Liver (tissue), 9 donors: ENCODE data around the gene PRKACG. TPM values are rescaled to one million over a fixed set of nuclear protein-coding genes. Genes with fewer than 3 reads are reported as not detected.

Source experiments
- DNase-seq: peaks from one replicate; pipeline ENCODE4 v3.0.0-alpha.2; 2017; ENCODE audit warnings: low spot score
- H3K27ac ChIP-seq, 2 donors: one replicate each; pipeline ENCODE4 v1.7.0; 2013; ENCODE audit warnings: inconsistent platforms in 2 of 2, low read length in 2 of 2, control low read depth in 1 of 2, low read depth in 1 of 2, mild to moderate bottlenecking in 1 of 2
- H3K27me3 ChIP-seq, 4 donors: one replicate each; pipeline versions ENCODE4 v1.6.1 to v1.7.0; 2013; ENCODE audit warnings: low read length in 3 of 4, inconsistent platforms in 1 of 4, mild to moderate bottlenecking in 1 of 4, moderate library complexity in 1 of 4; ENCODE audit not compliant: control insufficient read depth in 4 of 4, insufficient read depth in 4 of 4
- H3K36me3 ChIP-seq, 4 donors: one replicate each; pipeline versions ENCODE4 v1.6.1 to v1.7.0; 2013; ENCODE audit warnings: low read length in 3 of 4, mild to moderate bottlenecking in 3 of 4, low read depth in 1 of 4, moderate library complexity in 1 of 4; ENCODE audit not compliant: control insufficient read depth in 4 of 4, insufficient read depth in 3 of 4
- H3K4me1 ChIP-seq, 4 donors: one replicate each; pipeline versions ENCODE4 v1.6.1 to v1.7.0; 2013; ENCODE audit warnings: low read length in 3 of 4, mild to moderate bottlenecking in 3 of 4, moderate library complexity in 1 of 4; ENCODE audit not compliant: control insufficient read depth in 4 of 4, insufficient read depth in 4 of 4
- H3K4me3 ChIP-seq, 3 donors: one replicate each; pipeline versions ENCODE4 v1.6.1 to v1.7.0; 2013; ENCODE audit warnings: low read length in 3 of 3, control low read depth in 1 of 3, low read depth in 1 of 3, mild to moderate bottlenecking in 1 of 3
- H3K9ac ChIP-seq, 2 donors: one replicate each; pipeline ENCODE4 v1.7.0; 2013; ENCODE audit warnings: low read length in 2 of 2, mild to moderate bottlenecking in 2 of 2, moderate library complexity in 2 of 2, control low read depth in 1 of 2, low read depth in 1 of 2
- H3K9me3 ChIP-seq, 4 donors: one replicate each; pipeline versions ENCODE4 v1.6.1 to v1.7.0; 2013; ENCODE audit warnings: low read length in 3 of 4; ENCODE audit not compliant: control insufficient read depth in 4 of 4
- EGR1 ChIP-seq, 2 donors: IDR thresholded peaks; 2 replicates each; pipeline ENCODE4 v1.6.1; 2016 to 2018; ENCODE audit warnings: antibody characterized with exemption in 2 of 2, low read depth in 2 of 2
- FOXA1 ChIP-seq: IDR thresholded peaks from 2 replicates; pipeline ENCODE4 v1.6.1; 2016; ENCODE audit warnings: antibody characterized with exemption
- FOXA2 ChIP-seq: IDR thresholded peaks from 2 replicates; pipeline ENCODE4 v1.6.1; 2016; ENCODE audit warnings: antibody characterized with exemption
- GABPA ChIP-seq, 2 donors: IDR thresholded peaks in 1 of 2; conservative IDR thresholded peaks in 1 of 2; 2 replicates each; pipeline ENCODE4 v1.6.1; 2016; ENCODE audit warnings: antibody characterized with exemption in 2 of 2, mild to moderate bottlenecking in 1 of 2, moderate library complexity in 1 of 2
- HNF4A ChIP-seq, 2 donors: conservative IDR thresholded peaks; 2 replicates each; pipeline ENCODE4 v1.6.1; 2016; ENCODE audit warnings: antibody characterized with exemption in 2 of 2, mild to moderate bottlenecking in 2 of 2
- HNF4G ChIP-seq: IDR thresholded peaks from 2 replicates; pipeline ENCODE4 v1.6.1; 2016; ENCODE audit warnings: antibody characterized with exemption
- JUND ChIP-seq, 2 donors: IDR thresholded peaks; 2 replicates each; pipeline ENCODE4 v1.6.1; 2016; ENCODE audit warnings: antibody characterized with exemption in 2 of 2
- NR2F2 ChIP-seq: IDR thresholded peaks from 2 replicates; pipeline ENCODE4 v1.6.1; 2016; ENCODE audit warnings: antibody characterized with exemption
- RAD21 ChIP-seq, 2 donors: IDR thresholded peaks; 2 replicates each; pipeline ENCODE4 v1.6.1; 2016; ENCODE audit warnings: antibody characterized with exemption in 2 of 2, mild to moderate bottlenecking in 2 of 2
- RXRA ChIP-seq, 2 donors: IDR thresholded peaks; 2 replicates each; pipeline ENCODE4 v1.6.1; 2017 to 2018; ENCODE audit warnings: antibody characterized with exemption in 2 of 2, mild to moderate bottlenecking in 1 of 2
- SP1 ChIP-seq: IDR thresholded peaks from 2 replicates; pipeline ENCODE4 v1.6.1; 2018; ENCODE audit warnings: antibody characterized with exemption, mild to moderate bottlenecking
- TAF1 ChIP-seq: conservative IDR thresholded peaks from 2 replicates; pipeline ENCODE4 v1.6.1; 2016; ENCODE audit warnings: antibody characterized with exemption, mild to moderate bottlenecking
- YY1 ChIP-seq: IDR thresholded peaks from 2 replicates; pipeline ENCODE4 v1.6.1; 2016; ENCODE audit warnings: antibody characterized with exemption, mild to moderate bottlenecking
- WGBS: extraction: QIAGEN DNeasy Blood & Tissue Kit; methylation state at CpG from one replicate; pipeline ENCODE4 v1.1.7; 2013; 5-methylcytosine and 5-hydroxymethylcytosine counted together
- polyA plus RNA-seq, 2 donors: library from polyadenylated mRNA; stranded (reverse) in 1 of 2; unstranded in 1 of 2; fragments of 200-250 nt in 1 of 2; fragments of >200 nt in 1 of 2; fragmentation: Nextera tagmentation in 1 of 2; extraction: Ambion mirVana in 1 of 2; gene quantifications; one replicate each; pipeline versions ENCODE4 v1.2.1 to v1.2.3, GENCODE V29; 2013 to 2015
- total RNA-seq, 2 donors: library from RNA; depleted of rRNA; stranded (reverse); fragments of >200 nt; gene quantifications; one replicate each; pipeline ENCODE4 v1.2.3, GENCODE V29; 2014
- TF ChIP-seq, protein P1 (sequence below): fragments of 150-350 bp; IDR thresholded peaks from 2 replicates; pipeline ENCODE4 v1.5.1; 2017; ENCODE audit warnings: improper control_type of control experiment, low read depth, low read length; ENCODE audit not compliant: missing input control
- TF ChIP-seq, protein P2 (sequence below): IDR thresholded peaks from 2 replicates; pipeline ENCODE4 v1.6.1; 2016; ENCODE audit warnings: antibody characterized with exemption
- TF ChIP-seq, protein P3 (sequence below): IDR thresholded peaks from 2 replicates; pipeline ENCODE4 v1.6.1; 2016; ENCODE audit warnings: antibody characterized with exemption, mild to moderate bottlenecking
- TF ChIP-seq, protein P4 (sequence below): IDR thresholded peaks from 2 replicates; pipeline ENCODE4 v1.6.1; 2016; ENCODE audit warnings: antibody characterized with exemption
- TF ChIP-seq, protein P5 (sequence below): IDR thresholded peaks from 2 replicates; pipeline ENCODE4 v1.6.1; 2016; ENCODE audit warnings: antibody characterized with exemption
- donor health status: healthy.
- donor health status: healthy.
- donor health status: healthy.
- donor health status: healthy.
- donor health status: healthy.

PRKACG gene
- total and polyA plus RNA-seq, 4 donors: not detected

DNA sequence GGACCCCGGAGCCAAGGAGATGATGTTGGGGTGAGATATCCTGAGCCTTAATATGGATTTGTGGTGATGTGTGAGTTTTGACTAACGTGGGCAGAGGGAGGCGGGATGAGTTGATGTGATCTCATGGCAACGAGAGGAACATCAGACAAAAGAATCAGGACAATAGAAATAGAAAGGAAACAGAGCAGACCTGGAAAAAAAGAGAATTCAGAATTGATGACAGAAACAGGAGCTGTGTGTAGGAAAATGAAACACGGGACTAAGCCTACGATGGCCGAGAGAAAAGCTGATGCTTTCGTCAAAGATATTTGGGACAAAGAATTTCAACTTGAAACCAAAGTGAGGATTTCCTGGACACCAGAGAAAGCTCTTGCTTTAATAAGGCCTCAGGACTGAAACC is 10.9 kb downstream of the PRKACG start:
- H3K9ac ChIP-seq: no peak overlapping the region
- no peak for DNase-seq
- no peak overlapping the region for H3K27ac ChIP-seq
- no peak overlapping the region for H3K4me3 ChIP-seq
- no peaks in the 10 kb centered on the region for H3K9me3 ChIP-seq
- TF ChIP-seq, protein P1, sequence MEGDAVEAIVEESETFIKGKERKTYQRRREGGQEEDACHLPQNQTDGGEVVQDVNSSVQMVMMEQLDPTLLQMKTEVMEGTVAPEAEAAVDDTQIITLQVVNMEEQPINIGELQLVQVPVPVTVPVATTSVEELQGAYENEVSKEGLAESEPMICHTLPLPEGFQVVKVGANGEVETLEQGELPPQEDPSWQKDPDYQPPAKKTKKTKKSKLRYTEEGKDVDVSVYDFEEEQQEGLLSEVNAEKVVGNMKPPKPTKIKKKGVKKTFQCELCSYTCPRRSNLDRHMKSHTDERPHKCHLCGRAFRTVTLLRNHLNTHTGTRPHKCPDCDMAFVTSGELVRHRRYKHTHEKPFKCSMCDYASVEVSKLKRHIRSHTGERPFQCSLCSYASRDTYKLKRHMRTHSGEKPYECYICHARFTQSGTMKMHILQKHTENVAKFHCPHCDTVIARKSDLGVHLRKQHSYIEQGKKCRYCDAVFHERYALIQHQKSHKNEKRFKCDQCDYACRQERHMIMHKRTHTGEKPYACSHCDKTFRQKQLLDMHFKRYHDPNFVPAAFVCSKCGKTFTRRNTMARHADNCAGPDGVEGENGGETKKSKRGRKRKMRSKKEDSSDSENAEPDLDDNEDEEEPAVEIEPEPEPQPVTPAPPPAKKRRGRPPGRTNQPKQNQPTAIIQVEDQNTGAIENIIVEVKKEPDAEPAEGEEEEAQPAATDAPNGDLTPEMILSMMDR: no peak
- TF ChIP-seq, protein P2, sequence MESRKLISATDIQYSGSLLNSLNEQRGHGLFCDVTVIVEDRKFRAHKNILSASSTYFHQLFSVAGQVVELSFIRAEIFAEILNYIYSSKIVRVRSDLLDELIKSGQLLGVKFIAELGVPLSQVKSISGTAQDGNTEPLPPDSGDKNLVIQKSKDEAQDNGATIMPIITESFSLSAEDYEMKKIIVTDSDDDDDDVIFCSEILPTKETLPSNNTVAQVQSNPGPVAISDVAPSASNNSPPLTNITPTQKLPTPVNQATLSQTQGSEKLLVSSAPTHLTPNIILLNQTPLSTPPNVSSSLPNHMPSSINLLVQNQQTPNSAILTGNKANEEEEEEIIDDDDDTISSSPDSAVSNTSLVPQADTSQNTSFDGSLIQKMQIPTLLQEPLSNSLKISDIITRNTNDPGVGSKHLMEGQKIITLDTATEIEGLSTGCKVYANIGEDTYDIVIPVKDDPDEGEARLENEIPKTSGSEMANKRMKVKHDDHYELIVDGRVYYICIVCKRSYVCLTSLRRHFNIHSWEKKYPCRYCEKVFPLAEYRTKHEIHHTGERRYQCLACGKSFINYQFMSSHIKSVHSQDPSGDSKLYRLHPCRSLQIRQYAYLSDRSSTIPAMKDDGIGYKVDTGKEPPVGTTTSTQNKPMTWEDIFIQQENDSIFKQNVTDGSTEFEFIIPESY: no peak
- TF ChIP-seq SP1 (no peak), HNF4G (no peak), FOXA1 (no peak), JUND (IDR thresholded peaks at IDR 0.05) (no peak), FOXA2 (no peak), RAD21 (IDR thresholded peaks at IDR 0.05) (no peak), YY1 (no peak), NR2F2 (no peak), GABPA (IDR thresholded peaks at IDR 0.05 in 1 of 2, conservative IDR thresholded peaks at IDR 0.05 in 1 of 2) (no peak), EGR1 (IDR thresholded peaks at IDR 0.05; ENCODE audit: low read depth in 2 of 2) (no peak), HNF4A (conservative IDR thresholded peaks at IDR 0.05) (no peak), TAF1 (no peak)
- TF ChIP-seq, protein P3, sequence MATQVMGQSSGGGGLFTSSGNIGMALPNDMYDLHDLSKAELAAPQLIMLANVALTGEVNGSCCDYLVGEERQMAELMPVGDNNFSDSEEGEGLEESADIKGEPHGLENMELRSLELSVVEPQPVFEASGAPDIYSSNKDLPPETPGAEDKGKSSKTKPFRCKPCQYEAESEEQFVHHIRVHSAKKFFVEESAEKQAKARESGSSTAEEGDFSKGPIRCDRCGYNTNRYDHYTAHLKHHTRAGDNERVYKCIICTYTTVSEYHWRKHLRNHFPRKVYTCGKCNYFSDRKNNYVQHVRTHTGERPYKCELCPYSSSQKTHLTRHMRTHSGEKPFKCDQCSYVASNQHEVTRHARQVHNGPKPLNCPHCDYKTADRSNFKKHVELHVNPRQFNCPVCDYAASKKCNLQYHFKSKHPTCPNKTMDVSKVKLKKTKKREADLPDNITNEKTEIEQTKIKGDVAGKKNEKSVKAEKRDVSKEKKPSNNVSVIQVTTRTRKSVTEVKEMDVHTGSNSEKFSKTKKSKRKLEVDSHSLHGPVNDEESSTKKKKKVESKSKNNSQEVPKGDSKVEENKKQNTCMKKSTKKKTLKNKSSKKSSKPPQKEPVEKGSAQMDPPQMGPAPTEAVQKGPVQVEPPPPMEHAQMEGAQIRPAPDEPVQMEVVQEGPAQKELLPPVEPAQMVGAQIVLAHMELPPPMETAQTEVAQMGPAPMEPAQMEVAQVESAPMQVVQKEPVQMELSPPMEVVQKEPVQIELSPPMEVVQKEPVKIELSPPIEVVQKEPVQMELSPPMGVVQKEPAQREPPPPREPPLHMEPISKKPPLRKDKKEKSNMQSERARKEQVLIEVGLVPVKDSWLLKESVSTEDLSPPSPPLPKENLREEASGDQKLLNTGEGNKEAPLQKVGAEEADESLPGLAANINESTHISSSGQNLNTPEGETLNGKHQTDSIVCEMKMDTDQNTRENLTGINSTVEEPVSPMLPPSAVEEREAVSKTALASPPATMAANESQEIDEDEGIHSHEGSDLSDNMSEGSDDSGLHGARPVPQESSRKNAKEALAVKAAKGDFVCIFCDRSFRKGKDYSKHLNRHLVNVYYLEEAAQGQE: no peak
- TF ChIP-seq, protein P4, sequence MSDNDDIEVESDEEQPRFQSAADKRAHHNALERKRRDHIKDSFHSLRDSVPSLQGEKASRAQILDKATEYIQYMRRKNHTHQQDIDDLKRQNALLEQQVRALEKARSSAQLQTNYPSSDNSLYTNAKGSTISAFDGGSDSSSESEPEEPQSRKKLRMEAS: no peak
- TF ChIP-seq, protein P5, sequence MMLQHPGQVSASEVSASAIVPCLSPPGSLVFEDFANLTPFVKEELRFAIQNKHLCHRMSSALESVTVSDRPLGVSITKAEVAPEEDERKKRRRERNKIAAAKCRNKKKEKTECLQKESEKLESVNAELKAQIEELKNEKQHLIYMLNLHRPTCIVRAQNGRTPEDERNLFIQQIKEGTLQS: no peak
- H3K36me3 ChIP-seq: no peaks in the 10 kb centered on the region
- H3K4me1 ChIP-seq: peaks cover 0 to 5% (median 0%) of the 10 kb centered on the region in 4 donors
- 75% methylated on average over 8 of the region's 8 CpGs for WGBS
- H3K27me3 ChIP-seq: peaks cover 0 to 4% (median under 1%) of the 10 kb centered on the region in 4 donors

DNA sequence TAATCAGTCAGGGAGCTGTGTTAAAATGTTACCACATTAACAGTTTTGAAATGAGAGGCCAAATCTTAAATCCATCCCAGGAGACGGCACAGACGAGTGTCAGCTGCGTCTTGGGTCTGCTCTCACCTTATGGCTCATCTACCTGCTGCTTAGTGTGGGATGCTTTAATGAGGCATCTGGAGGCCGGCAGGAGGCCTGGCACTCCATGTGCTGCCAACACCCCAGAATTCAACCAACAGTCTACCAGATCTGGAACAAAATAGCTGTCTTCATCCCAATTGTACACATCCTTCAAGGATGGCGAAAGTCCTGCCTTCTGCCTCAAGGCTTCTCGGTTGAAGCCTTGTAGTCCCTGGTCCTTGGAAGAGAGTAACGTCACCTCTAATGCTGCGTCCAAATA is 12.0 kb downstream of the PRKACG start:
- no peak overlapping the region for H3K9ac ChIP-seq
- no peaks in the 10 kb centered on the region for H3K9me3 ChIP-seq
- H3K27me3 ChIP-seq: peaks cover 0 to 4% (median under 1%) of the 10 kb centered on the region in 4 donors
- DNase-seq: no peak
- 69% methylated on average over 8 of the region's 8 CpGs for WGBS
- H3K36me3 ChIP-seq: no peaks in the 10 kb centered on the region
- H3K27ac ChIP-seq: no peak overlapping the region
- H3K4me3 ChIP-seq: no peak overlapping the region
- peaks cover 0 to 6% (median 0%) of the 10 kb centered on the region in 4 donors for H3K4me1 ChIP-seq
- TF ChIP-seq, protein P3: no peak
- TF ChIP-seq JUND (IDR thresholded peaks at IDR 0.05) (no peak), RXRA (IDR thresholded peaks at IDR 0.05) (no peak), HNF4A (conservative IDR thresholded peaks at IDR 0.05) (no peak), GABPA (IDR thresholded peaks at IDR 0.05 in 1 of 2, conservative IDR thresholded peaks at IDR 0.05 in 1 of 2) (no peak), RAD21 (IDR thresholded peaks at IDR 0.05) (no peak), FOXA1 (no peak), FOXA2 (no peak)
- TF ChIP-seq, protein P4: no peak
- TF ChIP-seq, protein P5: no peak
